Gastrocnemius medialis (tissue), 4 donors: ENCODE data around the gene FZD2.
"Not testable (repeated sequence)": the region's sequence is repeated elsewhere in the genome, so short reads cannot be mapped to it uniquely, and the experiment has no call there.

Source experiments
- CTCF ChIP-seq, 5 experiments: fragments of 450-650 bp in 3 of 5; fragments of 200-600 bp in 2 of 5; sonication (generic) in 2 of 5; IDR thresholded peaks in 4 of 5; conservative IDR thresholded peaks in 1 of 5; 1 replicate in 4 of 5; 2 replicates in 1 of 5; pipeline ENCODE4 v1.5.1; 2016 to 2019; ENCODE audit warnings: antibody characterized with exemption in 5 of 5, mild to moderate bottlenecking in 3 of 5, moderate library complexity in 3 of 5
- POLR2A ChIP-seq, 2 donors: fragments of 450-650 bp; IDR thresholded peaks; one replicate each; pipeline ENCODE4 v1.6.1; 2017; ENCODE audit warnings: antibody characterized with exemption in 2 of 2, mild to moderate bottlenecking in 2 of 2, moderate library complexity in 2 of 2

- not testable (repeated sequence) for TF ChIP-seq CTCF (IDR thresholded peaks at IDR 0.05 in 4 of 5, conservative IDR thresholded peaks at IDR 0.05 in 1 of 5); POLR2A (IDR thresholded peaks at IDR 0.05)
These were observed 33.5 kb downstream of the FZD2 start for GRCh38 chr17:44590762-44591161.
